OCI-LY7 (cell line): ENCODE measurements around the gene OR9A2. TPM values are rescaled to one million over a fixed set of nuclear protein-coding genes. Genes with fewer than 3 reads are reported as not detected.
"Not testable (repeated sequence)": the region's sequence is repeated elsewhere in the genome, so short reads cannot be mapped to it uniquely, and the experiment has no call there.

Experiments
- BruUV-seq: library from RNA; stranded (reverse); fragments of 400-500 nt; replicated peaks from 2 replicates; lab custom pipeline; 2021; lab: Mats Ljungman, UMichigan
- CTCF ChIA-PET: fragments of 300-600 bp; sonication (Branson Sonifier 250); formaldehyde crosslinking; loops from one replicate; lab custom pipeline; 2022; ENCODE audit warnings: antibody characterized with exemption; ENCODE audit not compliant: unreplicated experiment; lab: Charles Lee
- POLR2A ChIA-PET: fragments of 300-600 bp; sonication (Branson Sonifier 250); formaldehyde crosslinking; loops from one replicate; lab custom pipeline; 2022; ENCODE audit warnings: antibody characterized with exemption; lab: Charles Lee
- DNase-seq: peaks from one replicate; pipeline ENCODE4 v3.0.0-alpha.2; 2015; ENCODE audit warnings: low spot score
- H2AFZ ChIP-seq: fragments of 200-600 bp; sonication (generic), shearing (Covaris generic); 2 replicates; pipeline ENCODE4 v1.6.1; 2014; ENCODE audit warnings: mild to moderate bottlenecking, antibody characterized with exemption, low read length, moderate library complexity
- H3K27ac ChIP-seq: fragments of 200-600 bp; sonication (generic); 2 replicates; pipeline ENCODE4 v1.5.1; 2014; ENCODE audit warnings: mixed run types, low read depth, mild to moderate bottlenecking, moderate library complexity, low read length, inconsistent platforms; ENCODE audit not compliant: poor library complexity, severe bottlenecking
- H3K36me3 ChIP-seq: fragments of 200-600 bp; sonication (generic); 2 replicates; pipeline ENCODE4 v1.6.1; 2014; ENCODE audit warnings: mild to moderate bottlenecking, antibody characterized with exemption, low read length, moderate library complexity, mixed read lengths; ENCODE audit not compliant: insufficient read depth
- H3K4me1 ChIP-seq: fragments of 200-600 bp; sonication (generic); 2 replicates; pipeline ENCODE4 v1.5.1; 2014; ENCODE audit warnings: mild to moderate bottlenecking, low read length; ENCODE audit not compliant: insufficient read depth, poor library complexity, severe bottlenecking
- H3K4me2 ChIP-seq: fragments of 200-600 bp; sonication (generic); 2 replicates; pipeline ENCODE4 v1.6.1; 2014; ENCODE audit warnings: mild to moderate bottlenecking, low read length
- H3K4me3 ChIP-seq: fragments of 200-600 bp; sonication (generic); 2 replicates; pipeline ENCODE4 v1.5.1; 2014; ENCODE audit warnings: mild to moderate bottlenecking, low read depth, low read length; ENCODE audit not compliant: poor library complexity, severe bottlenecking
- H3K79me2 ChIP-seq: fragments of 200-600 bp; sonication (generic); 2 replicates; pipeline ENCODE4 v1.6.1; 2016; ENCODE audit warnings: low read depth, mild to moderate bottlenecking, low read length, moderate library complexity, mixed read lengths; ENCODE audit not compliant: insufficient read depth
- H3K9me2 ChIP-seq: fragments of 200-600 bp; sonication (generic); 2 replicates; pipeline ENCODE4 v1.6.1; 2016; ENCODE audit warnings: mild to moderate bottlenecking, low read length, mixed read lengths; ENCODE audit not compliant: insufficient read depth
- H3K9me3 ChIP-seq: fragments of 200-600 bp; sonication (generic); 2 replicates; pipeline ENCODE4 v1.6.1; 2014; ENCODE audit warnings: mild to moderate bottlenecking, mixed run types, low read length, mixed read lengths
- H4K20me1 ChIP-seq: fragments of 200-600 bp; sonication (generic); 2 replicates; pipeline ENCODE4 v1.6.1; 2014; ENCODE audit warnings: mild to moderate bottlenecking, antibody characterized with exemption, low read length, moderate library complexity, mixed read lengths; ENCODE audit not compliant: insufficient read depth
- CTCF ChIP-seq: fragments of 200-600 bp; sonication (generic); conservative IDR thresholded peaks from 2 replicates; pipeline ENCODE4 v1.5.1; 2014; ENCODE audit warnings: mild to moderate bottlenecking, antibody characterized with exemption, low read length, moderate library complexity, mixed read lengths
- EZH2phosphoT487 ChIP-seq: fragments of 200-600 bp; sonication (generic); IDR thresholded peaks from 2 replicates; pipeline ENCODE4 v1.6.1; 2018; ENCODE audit warnings: low read depth, borderline replicate concordance, mild to moderate bottlenecking, mixed run types, antibody characterized with exemption, low read length, moderate library complexity, mixed read lengths
- intact Hi-C: fragments of 100-400 bp; cut with micrococcal nuclease; formaldehyde crosslinking; loops from one replicate; pipeline ENCODE4 v1.10.0; 2022; ENCODE audit not compliant: unreplicated experiment
- total RNA-seq, 2 experiments: library from RNA; depleted of rRNA in 1 of 2; stranded (reverse); fragments of >200 nt in 1 of 2; shearing (Covaris generic) in 1 of 2; gene quantifications; 2 replicates each; pipeline ENCODE4 v1.2.3, GENCODE V29; 2014 to 2022

The OR9A2 gene
- total RNA-seq, 2 experiments from 2014 or later: 0.53 to 0.66 TPM

- Histone ChIP-seq H2AFZ (no peak overlapping the region), H3K4me3 (no peak overlapping the region), H4K20me1 (no peaks in the 10 kb centered on the region), H3K9me3 (no peaks in the 10 kb centered on the region), H3K4me1 (no peaks in the 10 kb centered on the region), H3K36me3 (no peaks in the 10 kb centered on the region), H3K79me2 (no peaks in the 10 kb centered on the region), H3K9me2 (no peaks in the 10 kb centered on the region), H3K27ac (no peak overlapping the region), H3K4me2 (no peak overlapping the region)
- CTCF ChIA-PET: no interaction called here
- intact Hi-C loops: no loop called here
- POLR2A ChIA-PET: no interaction called here
- no peak for DNase-seq
- no peak for TF ChIP-seq CTCF
- TF ChIP-seq EZH2phosphoT487: no peak
- no TSS peak for BruUV-seq
These were observed 42.6 kb downstream of the OR9A2 start for GRCh38 chr7:142984297-142984696.

GRCh38 chr7:142983825-142984224 lies 43.1 kb downstream of the OR9A2 start:
- no peaks in the 10 kb centered on the region for H3K36me3 ChIP-seq
- no peak overlapping the region for H3K4me3 ChIP-seq
- H3K27ac ChIP-seq: no peak overlapping the region
- H3K9me2 ChIP-seq: no peaks in the 10 kb centered on the region
- H3K4me1 ChIP-seq: no peaks in the 10 kb centered on the region
- H4K20me1 ChIP-seq: no peaks in the 10 kb centered on the region
- 0 out of 2 replicates have a peak, but pooled peaks cover under 1% of the 10 kb centered on the region for H3K9me3 ChIP-seq
- no peak for DNase-seq
- H2AFZ ChIP-seq: no peak overlapping the region
- intact Hi-C loops: no loop called here
- ChIA-PET POLR2A (interaction anchor here (0.7 kb wide), 1 partner anchor 207 kb away, joined by 3 read pairs; no protein-coding TSS in a partner anchor), CTCF (no interaction called here)
- H3K4me2 ChIP-seq: no peak overlapping the region
- H3K79me2 ChIP-seq: no peaks in the 10 kb centered on the region
- TF ChIP-seq CTCF (no peak), EZH2phosphoT487 (no peak)
- BruUV-seq: no TSS peak

GRCh38 chr7:142978402-142978801 lies 48.5 kb downstream of the OR9A2 start:
- DNase-seq, H3K79me2 ChIP-seq, H3K4me1 ChIP-seq, H3K4me2 ChIP-seq, H3K36me3 ChIP-seq, H3K9me3 ChIP-seq, H3K27ac ChIP-seq, intact Hi-C loops, H3K4me3 ChIP-seq, CTCF ChIA-PET, H2AFZ ChIP-seq, H3K9me2 ChIP-seq, POLR2A ChIA-PET, BruUV-seq, H4K20me1 ChIP-seq: not testable (repeated sequence)

Other genes with a start within 250 kb of the OR9A2 start
- 0.15 and 0.41 TPM in 2 replicates for gene EPHB6, start 172.1 kb downstream of the OR9A2 start, total RNA-seq (2014; rRNA removed; shearing (Covaris generic))
- gene EPHB6, start 172.1 kb downstream of the OR9A2 start, total RNA-seq (2022): 0.33 and 0.57 TPM in 2 replicates
- not detected in 2 replicates for gene TRPV6, start 141.4 kb downstream of the OR9A2 start, total RNA-seq (2014; rRNA removed; shearing (Covaris generic))
- not detected in 2 replicates for gene TRPV6, start 141.4 kb downstream of the OR9A2 start, total RNA-seq (2022)
- gene TRPV5, start 93.4 kb downstream of the OR9A2 start, total RNA-seq (2014; rRNA removed; shearing (Covaris generic)): 0.06 TPM in 1 of 2 replicates, not detected in the other
- gene TRPV5, start 93.4 kb downstream of the OR9A2 start, total RNA-seq (2022): not detected in 2 replicates
- not detected in 2 replicates for gene LLCFC1, start 87.6 kb downstream of the OR9A2 start, total RNA-seq (2014; rRNA removed; shearing (Covaris generic))
- not detected in 2 replicates for gene LLCFC1, start 87.6 kb downstream of the OR9A2 start, total RNA-seq (2022)
- gene KEL, start 64.8 kb downstream of the OR9A2 start, total RNA-seq (2014; rRNA removed; shearing (Covaris generic)): 1.5 and 2.9 TPM in 2 replicates
- gene KEL, start 64.8 kb downstream of the OR9A2 start, total RNA-seq (2022): 1.9 and 2.2 TPM in 2 replicates
- not detected in 2 replicates for gene OR6V1, start 25.2 kb upstream of the OR9A2 start, total RNA-seq (2014; rRNA removed; shearing (Covaris generic))
- not detected in 2 replicates for gene OR6V1, start 25.2 kb upstream of the OR9A2 start, total RNA-seq (2022)
- not detected in 2 replicates for gene PIP, start 104.9 kb upstream of the OR9A2 start, total RNA-seq (2014; rRNA removed; shearing (Covaris generic))
- gene PIP, start 104.9 kb upstream of the OR9A2 start, total RNA-seq (2022): not detected in 2 replicates
- gene TAS2R39, start 156.3 kb upstream of the OR9A2 start, total RNA-seq (2014; rRNA removed; shearing (Covaris generic)): not detected in 2 replicates
- not detected in 2 replicates for gene TAS2R39, start 156.3 kb upstream of the OR9A2 start, total RNA-seq (2022)
- not detected in 2 replicates for gene TAS2R40, start 194.9 kb upstream of the OR9A2 start, total RNA-seq (2014; rRNA removed; shearing (Covaris generic))
- gene TAS2R40, start 194.9 kb upstream of the OR9A2 start, total RNA-seq (2022): not detected in 2 replicates
- gene GSTK1, start 236.3 kb upstream of the OR9A2 start, total RNA-seq (2014; rRNA removed; shearing (Covaris generic)): 37.8 and 39.4 TPM in 2 replicates
- gene GSTK1, start 236.3 kb upstream of the OR9A2 start, total RNA-seq (2022): 41.6 and 44.5 TPM in 2 replicates